GM23338 (cell line): ENCODE results near the gene MCMBP.

Experiments
- CREB1 ChIP-seq: fragments of 250-450 bp; sonication (Bioruptor Pico); IDR thresholded peaks from 2 replicates; pipeline ENCODE4 v1.5.0; 2020; ENCODE audit warnings: low read depth, mild to moderate bottlenecking, moderate library complexity
- CTCF ChIP-seq, 2 experiments: fragments of 200-600 bp in 1 of 2; sonication (generic) in 1 of 2; conservative IDR thresholded peaks; 2 replicates each; pipeline versions ENCODE4 v1.5.1 to v1.6.1; 2016 to 2017; ENCODE audit warnings: antibody characterized with exemption in 2 of 2, low read depth in 2 of 2, mild to moderate bottlenecking in 2 of 2, moderate library complexity in 1 of 2
- ETS1 ChIP-seq: IDR thresholded peaks from 2 replicates; pipeline ENCODE4 v1.6.1; 2016; ENCODE audit warnings: antibody characterized with exemption
- EZH2 ChIP-seq: fragments of 200-600 bp; sonication (generic); IDR thresholded peaks from one replicate; pipeline ENCODE4 v1.8.0; 2017; ENCODE audit warnings: antibody characterized with exemption, mild to moderate bottlenecking, low read depth; ENCODE audit not compliant: unreplicated experiment
- EZH2phosphoT487 ChIP-seq: fragments of 200-600 bp; sonication (generic); IDR thresholded peaks from one replicate; pipeline ENCODE4 v1.8.1; 2018; ENCODE audit warnings: antibody characterized with exemption; ENCODE audit not compliant: unreplicated experiment
- NANOG ChIP-seq: IDR thresholded peaks from 2 replicates; pipeline ENCODE4 v1.6.1; 2016; ENCODE audit warnings: antibody characterized with exemption, borderline replicate concordance
- POLR2AphosphoS5 ChIP-seq: IDR thresholded peaks from 2 replicates; pipeline ENCODE4 v1.6.1; 2016; ENCODE audit warnings: antibody characterized with exemption, low read depth
- REST ChIP-seq: IDR thresholded peaks from one replicate; pipeline ENCODE4 v1.6.1; 2018; ENCODE audit warnings: antibody characterized with exemption; ENCODE audit not compliant: unreplicated experiment
- ZNF114 ChIP-seq: fragments of 250-450 bp; sonication (Bioruptor Pico); IDR thresholded peaks from 2 replicates; pipeline ENCODE4 v1.5.0; 2020; ENCODE audit warnings: mild to moderate bottlenecking, moderate library complexity
- ZNF331 ChIP-seq: fragments of 250-450 bp; sonication (Bioruptor Pico); IDR thresholded peaks from 2 replicates; pipeline ENCODE4 v1.5.0; 2020; ENCODE audit warnings: low read depth, mild to moderate bottlenecking, moderate library complexity

- TF ChIP-seq CTCF (conservative IDR thresholded peaks at IDR 0.05; ENCODE audit: low read depth in 2 of 2) (no peak), REST (no peak), EZH2 (no peak), POLR2AphosphoS5 (no peak), NANOG (no peak), ZNF331 (CRISPR knock-in tag) (no peak), EZH2phosphoT487 (no peak), ZNF114 (CRISPR knock-in tag) (no peak), ETS1 (no peak), CREB1 (CRISPR knock-in tag) (no peak)
Measured at GRCh38 chr10:119803264-119803663, 69.4 kb downstream of the MCMBP start.
